ENCODE results near the gene ARHGAP24. TPM values are rescaled to one million over a fixed set of nuclear protein-coding genes. Genes with fewer than 3 reads are reported as not detected.

ARHGAP24 gene
- total RNA-seq, 1 donor = 67.6 TPM

DNA sequence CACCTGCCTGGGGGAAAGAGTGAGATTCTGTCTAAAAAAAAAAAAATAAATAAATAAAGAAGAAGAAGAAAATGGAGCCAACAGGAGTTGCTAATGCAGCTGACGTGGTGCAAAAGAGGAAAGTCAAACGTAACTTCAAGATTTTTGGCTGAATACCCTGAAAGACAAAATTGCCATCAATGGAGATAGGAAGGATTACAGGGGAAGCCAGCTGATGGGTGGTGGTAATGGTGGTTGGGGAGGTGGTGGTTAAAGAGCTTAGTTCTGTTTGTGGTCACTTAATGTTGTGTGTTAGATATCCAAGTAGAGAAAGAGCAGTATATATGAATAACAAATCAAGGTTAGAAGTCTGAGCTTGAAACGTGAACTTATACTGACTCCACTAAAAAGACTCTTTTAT is 225.4 kb downstream of the ARHGAP24 start:
- TF ChIP-seq, protein P1, sequence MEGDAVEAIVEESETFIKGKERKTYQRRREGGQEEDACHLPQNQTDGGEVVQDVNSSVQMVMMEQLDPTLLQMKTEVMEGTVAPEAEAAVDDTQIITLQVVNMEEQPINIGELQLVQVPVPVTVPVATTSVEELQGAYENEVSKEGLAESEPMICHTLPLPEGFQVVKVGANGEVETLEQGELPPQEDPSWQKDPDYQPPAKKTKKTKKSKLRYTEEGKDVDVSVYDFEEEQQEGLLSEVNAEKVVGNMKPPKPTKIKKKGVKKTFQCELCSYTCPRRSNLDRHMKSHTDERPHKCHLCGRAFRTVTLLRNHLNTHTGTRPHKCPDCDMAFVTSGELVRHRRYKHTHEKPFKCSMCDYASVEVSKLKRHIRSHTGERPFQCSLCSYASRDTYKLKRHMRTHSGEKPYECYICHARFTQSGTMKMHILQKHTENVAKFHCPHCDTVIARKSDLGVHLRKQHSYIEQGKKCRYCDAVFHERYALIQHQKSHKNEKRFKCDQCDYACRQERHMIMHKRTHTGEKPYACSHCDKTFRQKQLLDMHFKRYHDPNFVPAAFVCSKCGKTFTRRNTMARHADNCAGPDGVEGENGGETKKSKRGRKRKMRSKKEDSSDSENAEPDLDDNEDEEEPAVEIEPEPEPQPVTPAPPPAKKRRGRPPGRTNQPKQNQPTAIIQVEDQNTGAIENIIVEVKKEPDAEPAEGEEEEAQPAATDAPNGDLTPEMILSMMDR (IDR thresholded peaks at IDR 0.05; ENCODE audit: insufficient read depth, low read length) = no peak
- H3K4me3 ChIP-seq (ENCODE audit: low read depth, low read length) = no peak overlapping the region
- DNase-seq (ENCODE audit: low read depth) = no peak

DNA sequence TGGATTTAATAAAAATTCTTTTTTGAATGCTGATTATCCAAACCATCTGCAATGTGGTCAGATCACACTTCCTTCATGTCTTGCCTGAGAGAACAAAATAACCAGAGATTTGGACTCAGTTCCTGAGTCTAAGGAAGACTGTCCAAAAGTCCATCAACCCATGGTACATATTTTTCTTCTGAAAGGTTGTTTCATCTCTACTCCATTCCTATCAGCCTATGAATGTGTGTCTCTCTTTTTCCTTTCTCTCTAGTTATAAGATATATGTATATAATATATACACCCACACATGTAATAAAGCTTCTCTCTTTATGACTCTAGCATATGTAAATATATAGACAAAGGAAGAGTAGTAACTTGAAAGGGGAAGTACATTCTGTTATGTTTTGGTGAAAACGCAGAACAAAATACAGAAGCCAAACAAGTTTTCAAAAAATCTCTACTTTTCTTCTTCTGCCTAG is 226.9 kb downstream of the ARHGAP24 start:
- DNase-seq (ENCODE audit: low read depth) = no peak
- TF ChIP-seq, protein P1 (IDR thresholded peaks at IDR 0.05; ENCODE audit: insufficient read depth, low read length) = no peak
- no peak overlapping the region for H3K4me3 ChIP-seq (ENCODE audit: low read depth, low read length)

DNA sequence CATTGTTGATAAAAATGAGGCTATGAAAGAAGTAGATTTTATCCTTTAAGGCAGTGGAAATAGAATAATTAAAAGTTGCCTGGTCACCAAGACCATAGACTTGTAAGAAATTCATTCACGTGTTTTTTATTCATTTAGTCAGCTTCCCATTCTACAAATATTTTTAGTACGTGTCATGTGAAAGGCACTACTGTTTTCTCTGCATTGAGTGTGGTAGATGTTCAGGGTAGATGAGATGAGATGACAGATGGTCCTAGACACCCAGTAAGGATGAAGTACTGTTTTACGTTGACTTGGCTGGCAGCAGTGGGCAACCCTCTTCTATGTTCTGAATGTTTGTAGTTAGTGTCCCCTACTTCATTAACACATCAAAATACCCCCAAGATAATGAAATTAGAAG is 228.1 kb downstream of the ARHGAP24 start:
- DNase-seq (ENCODE audit: low read depth) = no peak
- H3K4me3 ChIP-seq (ENCODE audit: low read depth, low read length) = no peak overlapping the region
- TF ChIP-seq, protein P1 (IDR thresholded peaks at IDR 0.05; ENCODE audit: insufficient read depth, low read length) = no peak

DNA sequence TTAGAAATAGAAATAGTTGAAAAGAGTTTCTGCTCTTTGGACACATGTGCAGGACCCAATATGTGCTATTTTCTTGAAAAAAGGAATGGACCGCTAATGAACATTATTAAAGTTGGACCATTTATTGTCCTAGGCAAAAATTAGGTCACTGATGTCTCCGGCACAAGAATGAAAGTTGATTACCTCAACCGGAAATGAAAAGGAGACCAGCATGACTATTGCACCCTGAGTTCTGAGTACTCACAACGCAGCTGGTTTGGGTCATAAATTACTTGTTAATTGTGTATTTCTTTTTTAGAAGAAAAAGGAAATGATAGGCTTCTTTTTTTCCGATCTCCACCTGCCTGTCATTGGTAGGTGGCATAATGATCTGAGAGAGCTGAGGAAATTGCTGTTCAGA is 232.7 kb downstream of the ARHGAP24 start:
- TF ChIP-seq, protein P1 (IDR thresholded peaks at IDR 0.05; ENCODE audit: insufficient read depth, low read length) = no peak
- no peak for DNase-seq (ENCODE audit: low read depth)

DNA sequence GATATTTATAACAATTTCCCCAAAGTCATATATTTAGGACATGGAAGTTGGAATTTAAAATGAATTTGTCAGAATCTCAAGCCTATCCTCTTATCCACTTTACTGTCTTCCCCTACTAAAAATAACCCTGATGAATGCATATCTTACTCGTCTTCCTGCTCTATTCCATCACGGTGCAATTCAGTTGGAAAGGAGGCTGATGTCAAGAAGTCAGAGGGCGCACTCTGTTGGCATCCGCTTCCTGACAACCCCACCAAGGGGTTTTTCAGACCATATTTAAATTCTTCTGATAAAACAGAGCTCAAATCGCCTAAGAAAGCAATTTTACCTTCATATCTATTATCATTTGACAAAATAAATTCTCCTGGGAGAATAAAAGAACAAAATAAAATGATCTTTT is 233.5 kb downstream of the ARHGAP24 start:
- H3K4me3 ChIP-seq (ENCODE audit: low read depth, low read length) = no peak overlapping the region
- TF ChIP-seq, protein P1 (IDR thresholded peaks at IDR 0.05; ENCODE audit: insufficient read depth, low read length) = no peak
- DNase-seq (ENCODE audit: low read depth) = no peak

More for the DNA sequence above, 232.7 kb downstream of the ARHGAP24 start:
- no peak overlapping the region for H3K4me3 ChIP-seq (ENCODE audit: low read depth, low read length)

DNA sequence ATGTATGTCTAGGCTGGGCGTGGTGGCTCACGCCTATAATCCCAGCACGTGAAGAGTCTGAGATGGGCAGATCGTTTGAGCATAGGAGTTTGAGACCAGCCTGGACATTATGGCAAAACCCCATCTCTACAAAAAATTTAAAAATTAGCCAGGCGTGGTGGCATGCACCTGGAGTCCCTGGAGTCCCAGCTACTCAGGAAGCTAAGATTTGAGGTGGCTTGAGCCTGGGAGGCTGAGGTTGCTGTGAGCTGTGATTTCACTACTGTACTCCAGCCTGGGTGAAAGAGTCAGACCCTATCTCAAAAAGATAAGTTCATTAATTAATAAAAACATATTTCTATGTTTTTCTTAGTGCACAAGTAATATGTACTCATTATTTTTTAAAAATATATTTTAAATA is 238.1 kb downstream of the ARHGAP24 start:
- TF ChIP-seq, protein P1 (IDR thresholded peaks at IDR 0.05; ENCODE audit: insufficient read depth, low read length) = no peak
- H3K4me3 ChIP-seq (ENCODE audit: low read depth, low read length) = no peak overlapping the region
- DNase-seq (ENCODE audit: low read depth) = no peak

All from fibroblast of the aortic adventitia (primary cell).